GM23338 (cell line): ENCODE measurements around the gene SULT1A2. TPM values are rescaled to one million over a fixed set of nuclear protein-coding genes. Genes with fewer than 3 reads are reported as not detected.

Experiments
- ATAC-seq: fragments of 200-7000 bp; cut with Tn5 transposase; 3 replicates; pipeline ENCODE4 v1.9.1; 2020
- DNase-seq: peaks from one replicate; pipeline ENCODE4 v3.0.0-alpha.2; 2015; ENCODE audit warnings: low spot score
- H2AFZ ChIP-seq: fragments of 200-600 bp; sonication (generic); 2 replicates; pipeline ENCODE4 v1.8.0; 2016; ENCODE audit warnings: antibody characterized with exemption, mild to moderate bottlenecking, moderate library complexity
- H3F3A ChIP-seq: fragments of 200-600 bp; sonication (generic); replicated peaks from 2 replicates; pipeline ENCODE4 v1.8.0; 2017; ENCODE audit warnings: antibody characterized with exemption, mixed run types, low read depth
- H3K27ac ChIP-seq: fragments of 200-600 bp; sonication (generic); 2 replicates; pipeline ENCODE4 v1.6.1; 2016; ENCODE audit warnings: low read depth
- H3K27me3 ChIP-seq: fragments of 200-600 bp; sonication (generic); 2 replicates; pipeline ENCODE4 v1.8.0; 2016; ENCODE audit warnings: mild to moderate bottlenecking, mixed run types, moderate library complexity; ENCODE audit not compliant: insufficient read depth
- H3K36me3 ChIP-seq: fragments of 200-600 bp; sonication (generic); 2 replicates; pipeline ENCODE4 v1.8.0; 2016; ENCODE audit warnings: mild to moderate bottlenecking; ENCODE audit not compliant: insufficient read depth
- H3K4me1 ChIP-seq: fragments of 200-600 bp; sonication (generic); 2 replicates; pipeline ENCODE4 v1.8.0; 2016; ENCODE audit warnings: mild to moderate bottlenecking, moderate library complexity; ENCODE audit not compliant: insufficient read depth
- H3K4me2 ChIP-seq: fragments of 200-600 bp; sonication (generic); 2 replicates; pipeline ENCODE4 v1.7.1; 2017; ENCODE audit warnings: mixed run types
- H3K4me3 ChIP-seq: fragments of 200-600 bp; sonication (generic); 2 replicates; pipeline ENCODE4 v1.6.1; 2016; ENCODE audit warnings: mixed run types
- H3K79me2 ChIP-seq: fragments of 200-600 bp; sonication (generic); replicated peaks from 2 replicates; pipeline ENCODE4 v1.8.0; 2017; ENCODE audit warnings: mild to moderate bottlenecking; ENCODE audit not compliant: insufficient read depth
- H3K9me2 ChIP-seq: fragments of 200-600 bp; sonication (generic); 2 replicates; pipeline ENCODE4 v1.8.0; 2017; ENCODE audit not compliant: insufficient read depth
- H4K20me1 ChIP-seq: fragments of 200-600 bp; sonication (generic); replicated peaks from 2 replicates; pipeline ENCODE4 v1.8.0; 2017; ENCODE audit warnings: mild to moderate bottlenecking; ENCODE audit not compliant: insufficient read depth
- H3K27ac Mint-ChIP-seq: 2 replicates; pipeline ENCODE4 v1.8.0; 2020; ENCODE audit warnings: inconsistent platforms, mild to moderate bottlenecking, moderate library complexity, mixed read lengths
- H3K27me3 Mint-ChIP-seq: 3 replicates; pipeline ENCODE4 v1.8.0; 2022; ENCODE audit warnings: low read depth, mild to moderate bottlenecking, moderate library complexity, mixed read lengths, inconsistent platforms; ENCODE audit not compliant: insufficient read depth, poor library complexity
- H3K36me3 Mint-ChIP-seq: 3 replicates; pipeline ENCODE4 v1.8.0; 2021; ENCODE audit warnings: low read depth, mild to moderate bottlenecking, inconsistent platforms, moderate library complexity, mixed read lengths
- H3K4me1 Mint-ChIP-seq: 3 replicates; pipeline ENCODE4 v1.8.0; 2020; ENCODE audit warnings: mild to moderate bottlenecking, inconsistent platforms, mixed read lengths
- H3K4me3 Mint-ChIP-seq: 3 replicates; pipeline ENCODE4 v1.8.0; 2021; ENCODE audit warnings: moderate library complexity, mild to moderate bottlenecking, inconsistent platforms, mixed read lengths
- H3K9me3 Mint-ChIP-seq: 3 replicates; pipeline ENCODE4 v1.8.0; 2020; ENCODE audit warnings: moderate library complexity, mild to moderate bottlenecking, inconsistent platforms, mixed read lengths
- CREB1 ChIP-seq: fragments of 250-450 bp; sonication (Bioruptor Pico); IDR thresholded peaks from 2 replicates; pipeline ENCODE4 v1.5.0; 2020; ENCODE audit warnings: low read depth, mild to moderate bottlenecking, moderate library complexity
- EZH2phosphoT487 ChIP-seq: fragments of 200-600 bp; sonication (generic); IDR thresholded peaks from one replicate; pipeline ENCODE4 v1.8.1; 2018; ENCODE audit warnings: antibody characterized with exemption; ENCODE audit not compliant: unreplicated experiment
- JUNB ChIP-seq: IDR thresholded peaks from one replicate; pipeline ENCODE4 v1.6.1; 2016; ENCODE audit warnings: antibody characterized with exemption; ENCODE audit not compliant: unreplicated experiment
- NANOG ChIP-seq: IDR thresholded peaks from 2 replicates; pipeline ENCODE4 v1.6.1; 2016; ENCODE audit warnings: antibody characterized with exemption, borderline replicate concordance
- STAT1 ChIP-seq: IDR thresholded peaks from one replicate; pipeline ENCODE4 v1.6.1; 2016; ENCODE audit warnings: antibody characterized with exemption; ENCODE audit not compliant: unreplicated experiment
- ZNF114 ChIP-seq: fragments of 250-450 bp; sonication (Bioruptor Pico); IDR thresholded peaks from 2 replicates; pipeline ENCODE4 v1.5.0; 2020; ENCODE audit warnings: mild to moderate bottlenecking, moderate library complexity
- ZNF331 ChIP-seq: fragments of 250-450 bp; sonication (Bioruptor Pico); IDR thresholded peaks from 2 replicates; pipeline ENCODE4 v1.5.0; 2020; ENCODE audit warnings: low read depth, mild to moderate bottlenecking, moderate library complexity
- polyA plus RNA-seq: library from polyadenylated mRNA; unstranded; fragments of >200 nt; fragmentation: Nextera tagmentation; extraction: Ambion mirVana; gene quantifications from 2 replicates; pipeline ENCODE4 v1.2.1, GENCODE V29; 2016
- total RNA-seq: library from RNA; depleted of rRNA; stranded (reverse); fragments of >200 nt; shearing (Covaris generic); gene quantifications from 2 replicates; pipeline ENCODE4 v1.2.3, GENCODE V29; 2014
- TF ChIP-seq, protein P1 (sequence below): IDR thresholded peaks from one replicate; pipeline ENCODE4 v1.6.1; 2018; ENCODE audit warnings: antibody characterized with exemption; ENCODE audit not compliant: unreplicated experiment
- TF ChIP-seq, protein P2 (sequence below), 2 experiments: fragments of 200-600 bp in 1 of 2; sonication (generic) in 1 of 2; conservative IDR thresholded peaks; 2 replicates each; pipeline versions ENCODE4 v1.5.1 to v1.6.1; 2016 to 2017; ENCODE audit warnings: antibody characterized with exemption in 2 of 2, low read depth in 2 of 2, mild to moderate bottlenecking in 2 of 2, moderate library complexity in 1 of 2
- TF ChIP-seq, protein P3 (sequence below): IDR thresholded peaks from 2 replicates; pipeline ENCODE4 v1.6.1; 2016; ENCODE audit warnings: antibody characterized with exemption

SULT1A2 gene
- total and polyA plus RNA-seq, 2 experiments from 2014 or later, result 0.17 to 0.34 TPM

DNA sequence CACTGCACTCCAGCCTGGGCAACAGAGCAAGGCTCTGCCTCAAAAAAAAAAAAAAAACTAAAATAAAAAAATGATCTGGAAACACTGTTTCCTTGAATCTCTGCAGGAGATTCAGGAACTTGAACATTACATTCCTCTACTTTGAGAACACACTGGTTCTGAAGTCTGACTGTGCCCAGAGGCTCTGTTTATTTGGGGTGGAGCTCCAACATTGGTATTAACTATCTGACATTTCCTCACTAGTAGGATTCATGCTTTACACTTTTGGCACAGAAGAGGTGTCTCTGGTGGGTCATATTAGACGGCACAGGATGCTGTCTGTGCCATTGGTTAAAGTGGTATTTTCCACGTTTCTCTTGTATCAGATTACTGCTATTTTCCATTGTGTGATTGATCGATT lies 10.4 kb downstream of the SULT1A2 start (continued):
- TF ChIP-seq, protein P1, sequence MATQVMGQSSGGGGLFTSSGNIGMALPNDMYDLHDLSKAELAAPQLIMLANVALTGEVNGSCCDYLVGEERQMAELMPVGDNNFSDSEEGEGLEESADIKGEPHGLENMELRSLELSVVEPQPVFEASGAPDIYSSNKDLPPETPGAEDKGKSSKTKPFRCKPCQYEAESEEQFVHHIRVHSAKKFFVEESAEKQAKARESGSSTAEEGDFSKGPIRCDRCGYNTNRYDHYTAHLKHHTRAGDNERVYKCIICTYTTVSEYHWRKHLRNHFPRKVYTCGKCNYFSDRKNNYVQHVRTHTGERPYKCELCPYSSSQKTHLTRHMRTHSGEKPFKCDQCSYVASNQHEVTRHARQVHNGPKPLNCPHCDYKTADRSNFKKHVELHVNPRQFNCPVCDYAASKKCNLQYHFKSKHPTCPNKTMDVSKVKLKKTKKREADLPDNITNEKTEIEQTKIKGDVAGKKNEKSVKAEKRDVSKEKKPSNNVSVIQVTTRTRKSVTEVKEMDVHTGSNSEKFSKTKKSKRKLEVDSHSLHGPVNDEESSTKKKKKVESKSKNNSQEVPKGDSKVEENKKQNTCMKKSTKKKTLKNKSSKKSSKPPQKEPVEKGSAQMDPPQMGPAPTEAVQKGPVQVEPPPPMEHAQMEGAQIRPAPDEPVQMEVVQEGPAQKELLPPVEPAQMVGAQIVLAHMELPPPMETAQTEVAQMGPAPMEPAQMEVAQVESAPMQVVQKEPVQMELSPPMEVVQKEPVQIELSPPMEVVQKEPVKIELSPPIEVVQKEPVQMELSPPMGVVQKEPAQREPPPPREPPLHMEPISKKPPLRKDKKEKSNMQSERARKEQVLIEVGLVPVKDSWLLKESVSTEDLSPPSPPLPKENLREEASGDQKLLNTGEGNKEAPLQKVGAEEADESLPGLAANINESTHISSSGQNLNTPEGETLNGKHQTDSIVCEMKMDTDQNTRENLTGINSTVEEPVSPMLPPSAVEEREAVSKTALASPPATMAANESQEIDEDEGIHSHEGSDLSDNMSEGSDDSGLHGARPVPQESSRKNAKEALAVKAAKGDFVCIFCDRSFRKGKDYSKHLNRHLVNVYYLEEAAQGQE, result no peak
- TF ChIP-seq STAT1, result no peak

DNA sequence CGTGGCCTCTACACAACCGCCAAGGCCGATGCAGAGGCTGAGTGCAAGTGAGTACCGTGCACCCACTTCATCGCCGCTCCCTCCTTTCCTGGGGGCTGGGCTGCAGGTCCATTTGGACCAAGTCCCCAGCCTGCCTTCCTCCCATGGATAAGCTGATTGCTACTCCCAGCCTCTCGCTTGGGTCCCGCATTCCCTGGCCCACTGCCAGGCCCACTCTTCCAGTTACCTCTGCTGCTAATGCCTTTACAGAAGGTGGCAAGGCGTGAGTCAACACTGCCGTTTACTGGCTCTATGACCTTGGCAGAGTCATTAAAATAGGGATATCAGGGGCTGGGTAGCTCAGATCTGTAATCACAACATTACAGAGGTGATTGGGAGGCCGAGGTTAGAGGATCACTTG lies 11.2 kb downstream of the SULT1A2 start:
- Mint-ChIP-seq H3K4me3 (no peak overlapping the region), H3K9me3 (no peaks in the 10 kb centered on the region), H3K4me1 (no peaks in the 10 kb centered on the region), H3K27me3 (peaks cover 3% of the 10 kb centered on the region), H3K27ac (no peak overlapping the region), H3K36me3 (peaks cover 18% of the 10 kb centered on the region)
- H2AFZ ChIP-seq, result no peak overlapping the region
- no peak overlapping the region for H3K4me3 ChIP-seq
- H3K4me1 ChIP-seq, result no peaks in the 10 kb centered on the region
- no peak overlapping the region for H3K27ac ChIP-seq
- H3K9me2 ChIP-seq, result no peaks in the 10 kb centered on the region
- TF ChIP-seq EZH2phosphoT487 (no peak), CREB1 (no peak), JUNB (no peak), ZNF331 (CRISPR knock-in tag) (no peak)
- TF ChIP-seq, protein P2, sequence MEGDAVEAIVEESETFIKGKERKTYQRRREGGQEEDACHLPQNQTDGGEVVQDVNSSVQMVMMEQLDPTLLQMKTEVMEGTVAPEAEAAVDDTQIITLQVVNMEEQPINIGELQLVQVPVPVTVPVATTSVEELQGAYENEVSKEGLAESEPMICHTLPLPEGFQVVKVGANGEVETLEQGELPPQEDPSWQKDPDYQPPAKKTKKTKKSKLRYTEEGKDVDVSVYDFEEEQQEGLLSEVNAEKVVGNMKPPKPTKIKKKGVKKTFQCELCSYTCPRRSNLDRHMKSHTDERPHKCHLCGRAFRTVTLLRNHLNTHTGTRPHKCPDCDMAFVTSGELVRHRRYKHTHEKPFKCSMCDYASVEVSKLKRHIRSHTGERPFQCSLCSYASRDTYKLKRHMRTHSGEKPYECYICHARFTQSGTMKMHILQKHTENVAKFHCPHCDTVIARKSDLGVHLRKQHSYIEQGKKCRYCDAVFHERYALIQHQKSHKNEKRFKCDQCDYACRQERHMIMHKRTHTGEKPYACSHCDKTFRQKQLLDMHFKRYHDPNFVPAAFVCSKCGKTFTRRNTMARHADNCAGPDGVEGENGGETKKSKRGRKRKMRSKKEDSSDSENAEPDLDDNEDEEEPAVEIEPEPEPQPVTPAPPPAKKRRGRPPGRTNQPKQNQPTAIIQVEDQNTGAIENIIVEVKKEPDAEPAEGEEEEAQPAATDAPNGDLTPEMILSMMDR (conservative IDR thresholded peaks at IDR 0.05; ENCODE audit: low read depth in 2 of 2), result no peak
- H3K4me2 ChIP-seq, result no peak overlapping the region
- no peak for DNase-seq
- ATAC-seq, result no peak
- no peaks in the 10 kb centered on the region for H3F3A ChIP-seq
- H4K20me1 ChIP-seq, result no peaks in the 10 kb centered on the region; the same call in 1 of the 2 replicates
- no peaks in the 10 kb centered on the region for H3K79me2 ChIP-seq
- H3K27me3 ChIP-seq, result no peaks in the 10 kb centered on the region
- peaks cover 4% of the 10 kb centered on the region; the same call in 1 of the 2 replicates for H3K36me3 ChIP-seq

DNA sequence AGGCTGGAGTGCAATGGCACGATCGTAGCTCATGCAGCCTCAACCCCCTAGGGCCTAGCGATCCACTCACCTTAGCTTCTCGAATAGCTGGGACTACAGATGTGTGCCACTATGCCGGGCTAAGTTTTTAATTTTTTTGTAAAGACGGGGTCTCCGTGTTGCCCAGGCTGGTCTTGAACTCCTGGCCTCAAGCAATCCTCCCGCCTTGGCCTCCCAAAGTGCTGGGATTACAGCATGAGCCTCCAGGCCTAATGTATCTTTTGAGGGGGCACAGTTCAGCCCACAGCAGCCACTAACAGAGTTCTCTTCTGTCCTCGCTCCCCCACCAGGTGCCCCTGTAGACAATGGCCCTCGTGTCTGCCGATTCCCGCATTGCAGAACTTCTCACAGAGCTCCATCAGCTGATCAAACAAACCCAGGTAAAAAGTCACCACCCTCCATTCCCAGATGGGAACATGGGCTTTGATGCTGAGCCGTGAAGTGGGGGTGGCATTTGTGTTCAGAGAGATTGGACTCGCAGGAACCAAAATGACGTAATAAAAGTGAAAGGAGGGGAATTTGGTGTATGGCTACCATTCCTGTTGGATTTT lies 16.0 kb downstream of the SULT1A2 start:
- Histone ChIP-seq H2AFZ (no peak overlapping the region), H3K4me2 (no peak overlapping the region), H3K27me3 (no peaks in the 10 kb centered on the region), H3K4me3 (no peak overlapping the region), H3F3A (no peaks in the 10 kb centered on the region), H3K4me1 (no peaks in the 10 kb centered on the region), H3K9me2 (no peaks in the 10 kb centered on the region), H3K79me2 (no peaks in the 10 kb centered on the region), H3K27ac (no peak overlapping the region), H4K20me1 (no peaks in the 10 kb centered on the region; the same call in none of the 2 replicates), H3K36me3 (peaks cover 4% of the 10 kb centered on the region; the same call in 1 of the 2 replicates)
- peaks cover 13% of the 10 kb centered on the region for H3K36me3 Mint-ChIP-seq
- H3K9me3 Mint-ChIP-seq, result no peaks in the 10 kb centered on the region
- no peak overlapping the region for H3K27ac Mint-ChIP-seq
- H3K4me1 Mint-ChIP-seq, result no peaks in the 10 kb centered on the region
- DNase-seq (no peak), ATAC-seq (no peak)
- H3K4me3 Mint-ChIP-seq, result no peak overlapping the region
- no peaks in the 10 kb centered on the region for H3K27me3 Mint-ChIP-seq
- TF ChIP-seq, protein P1, result no peak
- no peak for TF ChIP-seq JUNB
- TF ChIP-seq, protein P3, sequence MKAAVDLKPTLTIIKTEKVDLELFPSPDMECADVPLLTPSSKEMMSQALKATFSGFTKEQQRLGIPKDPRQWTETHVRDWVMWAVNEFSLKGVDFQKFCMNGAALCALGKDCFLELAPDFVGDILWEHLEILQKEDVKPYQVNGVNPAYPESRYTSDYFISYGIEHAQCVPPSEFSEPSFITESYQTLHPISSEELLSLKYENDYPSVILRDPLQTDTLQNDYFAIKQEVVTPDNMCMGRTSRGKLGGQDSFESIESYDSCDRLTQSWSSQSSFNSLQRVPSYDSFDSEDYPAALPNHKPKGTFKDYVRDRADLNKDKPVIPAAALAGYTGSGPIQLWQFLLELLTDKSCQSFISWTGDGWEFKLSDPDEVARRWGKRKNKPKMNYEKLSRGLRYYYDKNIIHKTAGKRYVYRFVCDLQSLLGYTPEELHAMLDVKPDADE, result no peak
- no peak for TF ChIP-seq NANOG
- TF ChIP-seq, protein P2 (conservative IDR thresholded peaks at IDR 0.05; ENCODE audit: low read depth in 2 of 2), result no peak
- TF ChIP-seq ZNF114 (CRISPR knock-in tag), result no peak
